GM12878 (cell line): ENCODE measurements around the gene VARS2. TPM values are rescaled to one million over a fixed set of nuclear protein-coding genes. Genes with fewer than 3 reads are reported as not detected.

Source experiments
- BHLHE40 ChIP-seq, 2 experiments: fragments of 450-650 bp in 1 of 2; IDR thresholded peaks; 2 replicates each; pipeline ENCODE4 v1.6.1; 2011 to 2017; ENCODE audit warnings: low read depth in 2 of 2, borderline replicate concordance in 1 of 2, improper control_type of control experiment in 1 of 2, low read length in 1 of 2, mild to moderate bottlenecking in 1 of 2
- CEBPB ChIP-seq, 2 experiments: fragments of 150-350 bp in 1 of 2; IDR thresholded peaks; 2 replicates each; pipeline ENCODE4 v1.6.1; 2012 to 2014; ENCODE audit warnings: low read depth in 2 of 2, low read length in 2 of 2, borderline replicate concordance in 1 of 2, inconsistent platforms in 1 of 2
- CHD2 ChIP-seq: IDR thresholded peaks from 2 replicates; pipeline ENCODE4 v1.6.1; 2011; ENCODE audit warnings: low read depth, low read length, improper control_type of control experiment, borderline replicate concordance
- ESRRA ChIP-seq: IDR thresholded peaks from 2 replicates; pipeline ENCODE4 v1.6.1; 2012; ENCODE audit warnings: mild to moderate bottlenecking, low read length, improper control_type of control experiment
- EZH2 ChIP-seq: IDR thresholded peaks from 2 replicates; pipeline ENCODE4 v1.6.1; 2012; ENCODE audit warnings: low read depth, mild to moderate bottlenecking, control low read depth, inconsistent platforms, low read length, borderline replicate concordance; ENCODE audit not compliant: control insufficient read depth
- GABPA ChIP-seq: IDR thresholded peaks from 2 replicates; pipeline ENCODE4 v1.6.1; 2014; ENCODE audit warnings: antibody characterized with exemption, low read depth, mild to moderate bottlenecking, inconsistent platforms
- IKZF1 ChIP-seq: fragments of 450-650 bp; conservative IDR thresholded peaks from 2 replicates; pipeline ENCODE4 v1.6.1; 2017; ENCODE audit warnings: antibody characterized with exemption, mild to moderate bottlenecking
- LARP7 ChIP-seq: fragments of 450-650 bp; IDR thresholded peaks from 2 replicates; pipeline ENCODE4 v1.6.1; 2017; ENCODE audit warnings: mild to moderate bottlenecking
- NFIC ChIP-seq: IDR thresholded peaks from 2 replicates; pipeline ENCODE4 v1.6.1; 2012; ENCODE audit warnings: low read depth, mild to moderate bottlenecking, inconsistent platforms, low read length, moderate library complexity
- NR2C1 ChIP-seq: fragments of 450-650 bp; IDR thresholded peaks from 2 replicates; pipeline ENCODE4 v1.6.1; 2017; ENCODE audit warnings: antibody characterized with exemption, mild to moderate bottlenecking, moderate library complexity
- NR2F1 ChIP-seq: fragments of 450-650 bp; conservative IDR thresholded peaks from 2 replicates; pipeline ENCODE4 v1.6.1; 2017; ENCODE audit warnings: mild to moderate bottlenecking
- POLR2A ChIP-seq: IDR thresholded peaks from 2 replicates; pipeline ENCODE4 v1.6.1; 2011; ENCODE audit warnings: low read depth, mild to moderate bottlenecking, low read length
- POLR2AphosphoS5 ChIP-seq: IDR thresholded peaks from 2 replicates; pipeline ENCODE4 v1.6.1; 2011; ENCODE audit warnings: mild to moderate bottlenecking, low read length, inconsistent platforms
- POU2F2 ChIP-seq: IDR thresholded peaks from 3 replicates; pipeline ENCODE4 v1.6.1; 2011; ENCODE audit warnings: low read depth, mild to moderate bottlenecking, low read length, borderline replicate concordance
- RBBP5 ChIP-seq: fragments of 200-600 bp; sonication (generic); conservative IDR thresholded peaks from 2 replicates; pipeline ENCODE4 v1.6.1; 2016
- RFX5 ChIP-seq: IDR thresholded peaks from 2 replicates; pipeline ENCODE4 v1.6.1; 2011; ENCODE audit warnings: low read depth, low read length, improper control_type of control experiment
- RUNX3 ChIP-seq: IDR thresholded peaks from 2 replicates; pipeline ENCODE4 v1.6.1; 2012; ENCODE audit warnings: low read length, inconsistent platforms
- TBL1XR1 ChIP-seq: IDR thresholded peaks from 2 replicates; pipeline ENCODE4 v1.6.1; 2012; ENCODE audit warnings: low read depth, low read length, improper control_type of control experiment
- ZNF207 ChIP-seq: fragments of 450-650 bp; IDR thresholded peaks from 2 replicates; pipeline ENCODE4 v1.6.1; 2014; ENCODE audit warnings: antibody characterized with exemption, mild to moderate bottlenecking, borderline replicate concordance
- ZNF217 ChIP-seq: fragments of 450-650 bp; IDR thresholded peaks from 2 replicates; pipeline ENCODE4 v1.6.1; 2017; ENCODE audit warnings: antibody characterized with exemption, mild to moderate bottlenecking
- ZSCAN29 ChIP-seq: fragments of 450-650 bp; IDR thresholded peaks from 2 replicates; pipeline ENCODE4 v1.6.1; 2017; ENCODE audit warnings: mild to moderate bottlenecking, moderate library complexity
- polyA plus RNA-seq, 11 experiments: library from polyadenylated mRNA; depleted of rRNA in 4 of 11; unstranded in 6 of 11; stranded (reverse) in 5 of 11; fragments of >200 nt; fragmentation: Nextera tagmentation in 4 of 11; fragmentation: Illumina TruSeq in 1 of 11; extraction: Ambion mirVana in 4 of 11; extraction: Trizol in 1 of 11; gene quantifications; 1 replicate in 1 of 11; 2 replicates in 10 of 11; pipeline versions ENCODE4 v1.2.1 to v1.2.3, GENCODE V29; 2011 to 2016; ENCODE audit warnings: inconsistent platforms in 2 of 11, missing spikeins in 2 of 11, low read depth in 1 of 11
- total RNA-seq, 4 experiments: library from RNA; depleted of rRNA in 3 of 4; stranded (reverse); fragments of >200 nt in 3 of 4; fragmentation: Illumina TruSeq in 1 of 4; extraction: Trizol in 1 of 4; gene quantifications; 2 replicates each; pipeline versions ENCODE4 v1.2.1 to v1.2.3, GENCODE V29; 2013 to 2021
- TF ChIP-seq, protein P1 (sequence below): fragments of 450-650 bp; IDR thresholded peaks from 2 replicates; pipeline ENCODE4 v1.6.1; 2017; ENCODE audit warnings: mild to moderate bottlenecking, low read depth, inconsistent platforms; ENCODE audit not compliant: poor library complexity, severe bottlenecking
- TF ChIP-seq, protein P2 (sequence below): fragments of 450-650 bp; IDR thresholded peaks from 2 replicates; pipeline ENCODE4 v1.6.1; 2017; ENCODE audit warnings: antibody characterized with exemption, mild to moderate bottlenecking, moderate library complexity
- TF ChIP-seq, protein P3 (sequence below): IDR thresholded peaks from 2 replicates; pipeline ENCODE4 v1.6.1; 2011; ENCODE audit warnings: low read depth, mild to moderate bottlenecking, low read length, moderate library complexity, borderline replicate concordance; ENCODE audit errors: extremely low read depth

The VARS2 gene
- total and polyA plus RNA-seq, 10 of the 15 experiments (the other 5 are each of a cell fraction or from before 2014, with no cell fraction given), result 3.8 to 70.7 (median 49.1) TPM

DNA sequence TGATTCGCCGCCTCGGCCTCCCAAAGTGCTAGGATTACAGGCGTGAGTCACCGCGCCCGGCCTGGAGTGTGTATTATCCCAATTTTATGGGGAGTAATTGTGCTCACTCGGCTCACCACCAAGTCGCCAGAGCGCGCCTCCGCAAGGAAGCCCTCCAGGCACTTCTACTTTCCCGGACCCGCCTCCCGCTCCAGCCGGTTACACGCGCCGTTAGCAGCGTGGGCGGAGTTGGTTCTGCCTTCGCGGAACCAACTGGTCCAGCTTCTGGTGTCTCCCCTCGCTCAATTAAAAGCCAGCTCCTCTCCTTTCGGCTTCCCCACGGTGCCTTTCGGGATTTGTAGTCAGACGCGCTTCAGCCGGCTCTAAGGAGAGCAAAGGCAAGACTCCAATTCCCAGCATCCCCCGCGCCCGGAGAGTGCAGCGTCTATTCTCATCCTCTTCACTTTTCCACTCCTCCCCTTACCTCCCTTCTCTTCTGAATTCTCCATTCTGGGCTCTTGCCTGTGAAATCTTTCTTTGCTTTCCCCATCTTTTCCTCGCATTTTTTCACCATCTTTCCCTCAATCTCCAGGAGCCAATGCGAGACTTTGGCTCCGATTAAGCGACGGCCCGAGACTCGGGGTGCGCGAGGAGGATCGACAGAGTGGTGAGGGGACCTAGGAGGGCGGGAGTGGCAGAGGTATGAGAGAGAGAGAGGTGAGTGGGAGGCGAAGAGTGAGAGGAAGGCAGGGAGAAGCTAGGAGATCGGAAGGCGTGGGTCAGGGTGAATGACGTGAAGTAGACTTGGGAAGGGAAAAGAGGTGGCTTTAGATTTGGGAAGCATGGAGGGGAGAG, 6.1 kb upstream of the VARS2 start, which contains the start of gene GTF2H4 (continued):
- peak; percentile 67; the same call in 1 of the 2 replicates for TF ChIP-seq CHD2
- peak; percentile 82 for TF ChIP-seq NR2C1
- TF ChIP-seq NFIC, result no peak; the same call in 1 of the 2 replicates
- TF ChIP-seq CEBPB (IDR thresholded peaks at IDR 0.05; ENCODE audit: borderline replicate concordance in 1 of 2, low read depth in 2 of 2, low read length in 2 of 2), result no peak
- TF ChIP-seq RFX5, result peak; percentile 40; the same call in 1 of the 2 replicates
- peak; percentile 41; the same call in 1 of the 2 replicates for TF ChIP-seq POLR2AphosphoS5
- TF ChIP-seq, protein P1, sequence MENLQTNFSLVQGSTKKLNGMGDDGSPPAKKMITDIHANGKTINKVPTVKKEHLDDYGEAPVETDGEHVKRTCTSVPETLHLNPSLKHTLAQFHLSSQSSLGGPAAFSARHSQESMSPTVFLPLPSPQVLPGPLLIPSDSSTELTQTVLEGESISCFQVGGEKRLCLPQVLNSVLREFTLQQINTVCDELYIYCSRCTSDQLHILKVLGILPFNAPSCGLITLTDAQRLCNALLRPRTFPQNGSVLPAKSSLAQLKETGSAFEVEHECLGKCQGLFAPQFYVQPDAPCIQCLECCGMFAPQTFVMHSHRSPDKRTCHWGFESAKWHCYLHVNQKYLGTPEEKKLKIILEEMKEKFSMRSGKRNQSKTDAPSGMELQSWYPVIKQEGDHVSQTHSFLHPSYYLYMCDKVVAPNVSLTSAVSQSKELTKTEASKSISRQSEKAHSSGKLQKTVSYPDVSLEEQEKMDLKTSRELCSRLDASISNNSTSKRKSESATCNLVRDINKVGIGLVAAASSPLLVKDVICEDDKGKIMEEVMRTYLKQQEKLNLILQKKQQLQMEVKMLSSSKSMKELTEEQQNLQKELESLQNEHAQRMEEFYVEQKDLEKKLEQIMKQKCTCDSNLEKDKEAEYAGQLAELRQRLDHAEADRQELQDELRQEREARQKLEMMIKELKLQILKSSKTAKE, result peak; percentile 83
- no peak for TF ChIP-seq EZH2
- peak; percentile 61; the same call in 1 of the 2 replicates for TF ChIP-seq ZSCAN29
- TF ChIP-seq LARP7, result peak; percentile 94
- peak; percentile 100 for TF ChIP-seq ZNF217
- TF ChIP-seq GABPA, result peak; percentile 90
- TF ChIP-seq RUNX3, result peak; percentile 59
- TF ChIP-seq TBL1XR1, result peak; percentile 70; the same call in 1 of the 2 replicates
- no peak for TF ChIP-seq ESRRA
- peak; percentile 48 to 56; a peak in 3 of 4 replicates for TF ChIP-seq BHLHE40 (IDR thresholded peaks at IDR 0.05; ENCODE audit: borderline replicate concordance in 1 of 2, low read depth in 2 of 2, low read length in 1 of 2)
- TF ChIP-seq, protein P2, sequence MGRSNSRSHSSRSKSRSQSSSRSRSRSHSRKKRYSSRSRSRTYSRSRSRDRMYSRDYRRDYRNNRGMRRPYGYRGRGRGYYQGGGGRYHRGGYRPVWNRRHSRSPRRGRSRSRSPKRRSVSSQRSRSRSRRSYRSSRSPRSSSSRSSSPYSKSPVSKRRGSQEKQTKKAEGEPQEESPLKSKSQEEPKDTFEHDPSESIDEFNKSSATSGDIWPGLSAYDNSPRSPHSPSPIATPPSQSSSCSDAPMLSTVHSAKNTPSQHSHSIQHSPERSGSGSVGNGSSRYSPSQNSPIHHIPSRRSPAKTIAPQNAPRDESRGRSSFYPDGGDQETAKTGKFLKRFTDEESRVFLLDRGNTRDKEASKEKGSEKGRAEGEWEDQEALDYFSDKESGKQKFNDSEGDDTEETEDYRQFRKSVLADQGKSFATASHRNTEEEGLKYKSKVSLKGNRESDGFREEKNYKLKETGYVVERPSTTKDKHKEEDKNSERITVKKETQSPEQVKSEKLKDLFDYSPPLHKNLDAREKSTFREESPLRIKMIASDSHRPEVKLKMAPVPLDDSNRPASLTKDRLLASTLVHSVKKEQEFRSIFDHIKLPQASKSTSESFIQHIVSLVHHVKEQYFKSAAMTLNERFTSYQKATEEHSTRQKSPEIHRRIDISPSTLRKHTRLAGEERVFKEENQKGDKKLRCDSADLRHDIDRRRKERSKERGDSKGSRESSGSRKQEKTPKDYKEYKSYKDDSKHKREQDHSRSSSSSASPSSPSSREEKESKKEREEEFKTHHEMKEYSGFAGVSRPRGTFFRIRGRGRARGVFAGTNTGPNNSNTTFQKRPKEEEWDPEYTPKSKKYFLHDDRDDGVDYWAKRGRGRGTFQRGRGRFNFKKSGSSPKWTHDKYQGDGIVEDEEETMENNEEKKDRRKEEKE, result no peak
- TF ChIP-seq NR2F1, result peak; percentile 36; the same call in 1 of the 2 replicates
- TF ChIP-seq RBBP5, result no peak
- TF ChIP-seq ZNF207, result peak; percentile 93; the same call in 1 of the 2 replicates
- TF ChIP-seq IKZF1, result peak; percentile 100
- TF ChIP-seq POU2F2, result peak; percentile 79; the same call in 2 of the 3 replicates
- TF ChIP-seq, protein P3, sequence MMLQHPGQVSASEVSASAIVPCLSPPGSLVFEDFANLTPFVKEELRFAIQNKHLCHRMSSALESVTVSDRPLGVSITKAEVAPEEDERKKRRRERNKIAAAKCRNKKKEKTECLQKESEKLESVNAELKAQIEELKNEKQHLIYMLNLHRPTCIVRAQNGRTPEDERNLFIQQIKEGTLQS, result peak; percentile 29; the same call in 1 of the 2 replicates
- TF ChIP-seq POLR2A, result peak; percentile 65
